GM19043 (cell line): ENCODE measurements around the gene DHX29.

Experiments used
- ATAC-seq: cut with Tn5 transposase; IDR thresholded peaks from one replicate; pipeline ENCODE4 v1.9.1; 2021; ENCODE audit warnings: low read depth; ENCODE audit not compliant: unreplicated experiment

DHX29 gene

DNA sequence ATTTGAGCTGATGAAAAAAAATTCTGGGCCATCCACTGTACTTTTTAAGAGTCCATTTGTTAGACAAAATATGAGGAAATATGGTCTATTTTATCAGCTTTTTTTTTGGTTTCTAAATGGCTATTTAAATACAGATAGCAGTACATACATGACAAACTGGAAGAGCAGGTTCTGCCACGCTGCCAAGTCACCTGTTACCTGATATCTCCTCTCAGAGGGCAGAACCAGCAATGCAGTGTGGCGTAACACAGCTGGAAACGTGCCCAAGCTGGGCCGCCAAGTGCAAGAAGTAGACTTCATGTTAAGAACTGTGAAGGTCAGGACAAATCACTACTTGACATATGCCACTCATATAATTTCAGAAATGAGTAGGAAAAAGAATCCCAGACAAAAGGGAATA is 88.5 kb downstream of the DHX29 start:
- ATAC-seq = no peak

DNA sequence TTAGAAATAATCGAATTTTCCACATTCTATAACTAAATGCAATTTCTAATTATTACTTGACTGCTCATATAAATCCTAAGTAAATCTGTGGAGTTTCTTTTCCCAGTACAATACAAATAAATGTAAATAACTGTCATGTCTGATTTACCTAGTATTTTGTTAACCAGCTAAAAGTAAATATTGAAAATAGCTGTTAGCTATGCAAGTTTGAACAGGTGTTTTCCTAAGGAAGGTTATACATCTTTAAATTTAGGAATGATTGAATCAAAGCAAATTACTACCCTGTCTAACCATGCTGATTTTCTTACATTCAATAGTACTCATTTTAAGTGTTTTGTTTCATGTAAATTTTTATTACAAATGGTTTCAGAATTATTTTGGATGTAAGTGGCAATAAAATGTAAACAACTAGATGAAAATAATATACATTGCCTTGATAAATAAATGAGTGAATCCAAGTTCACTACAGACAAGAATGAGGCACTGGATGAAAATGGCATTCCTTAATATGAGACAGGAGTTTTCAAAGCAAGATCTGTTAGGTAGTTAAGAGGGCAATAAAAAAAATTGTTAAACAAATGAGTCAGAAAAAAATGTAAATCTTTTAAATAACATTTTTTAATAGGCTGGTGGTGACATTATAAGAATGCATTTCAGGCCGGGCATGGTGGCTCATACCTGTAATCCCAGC is 96.2 kb downstream of the DHX29 start:
- ATAC-seq = no peak
